Retinal pigment epithelial cell (primary cell): ENCODE results near the gene ABCA13.

Experiments
- DNase-seq: peaks from one replicate; pipeline ENCODE4 v3.0.0-alpha.2; 2010; ENCODE audit warnings: low read depth
- H3K4me3 ChIP-seq: 2 replicates; pipeline ENCODE4 v1.5.1; 2011; ENCODE audit warnings: mild to moderate bottlenecking, low read length, control low read depth, moderate library complexity
- CTCF ChIP-seq: conservative IDR thresholded peaks from 2 replicates; pipeline ENCODE4 v1.5.1; 2011; ENCODE audit warnings: low read depth, low read length, control low read depth, inconsistent platforms

Gene ABCA13

GRCh38 chr7:48635796-48636195 is 464.5 kb downstream of the ABCA13 start:
- no peak for TF ChIP-seq CTCF
- no peak for DNase-seq
- H3K4me3 ChIP-seq = no peak overlapping the region

- no peak for DNase-seq
- TF ChIP-seq CTCF = no peak
- no peak overlapping the region for H3K4me3 ChIP-seq
These were observed 465.2 kb downstream of the ABCA13 start for GRCh38 chr7:48636391-48637015.

GRCh38 chr7:48637382-48637781 is 466.1 kb downstream of the ABCA13 start:
- DNase-seq = no peak
- H3K4me3 ChIP-seq = no peak overlapping the region
- TF ChIP-seq CTCF = no peak

- DNase-seq = no peak
- no peak overlapping the region for H3K4me3 ChIP-seq
- TF ChIP-seq CTCF = no peak
These were observed 466.8 kb downstream of the ABCA13 start for GRCh38 chr7:48638041-48638440.

- no peak for TF ChIP-seq CTCF
- peak; percentile 23 for DNase-seq
These were observed 472.3 kb downstream of the ABCA13 start for GRCh38 chr7:48643431-48644013.

DNA sequence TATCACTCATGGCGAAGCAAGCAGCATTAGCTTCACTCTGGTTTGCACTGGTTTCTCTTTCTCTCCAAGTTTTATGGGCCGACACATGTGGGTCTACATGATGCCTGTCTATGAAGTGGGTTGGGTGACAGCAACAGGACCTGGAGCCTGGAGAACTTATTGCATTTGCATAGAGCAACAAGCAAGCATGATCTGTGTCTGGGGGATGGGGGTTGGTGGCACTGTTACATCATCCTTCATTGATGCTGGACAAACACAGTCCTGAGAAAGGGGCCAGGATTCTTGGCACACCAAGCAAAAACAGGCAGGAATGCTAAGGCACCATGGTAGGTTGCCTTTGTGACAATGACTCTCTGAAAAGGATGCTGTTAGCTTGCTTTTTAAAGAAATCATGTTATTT is 486.9 kb downstream of the ABCA13 start:
- TF ChIP-seq CTCF = no peak
- no peak overlapping the region for H3K4me3 ChIP-seq
- no peak for DNase-seq

More at GRCh38 chr7:48643431-48644013, 472.3 kb downstream of the ABCA13 start:
- no peak overlapping the region for H3K4me3 ChIP-seq

DNA sequence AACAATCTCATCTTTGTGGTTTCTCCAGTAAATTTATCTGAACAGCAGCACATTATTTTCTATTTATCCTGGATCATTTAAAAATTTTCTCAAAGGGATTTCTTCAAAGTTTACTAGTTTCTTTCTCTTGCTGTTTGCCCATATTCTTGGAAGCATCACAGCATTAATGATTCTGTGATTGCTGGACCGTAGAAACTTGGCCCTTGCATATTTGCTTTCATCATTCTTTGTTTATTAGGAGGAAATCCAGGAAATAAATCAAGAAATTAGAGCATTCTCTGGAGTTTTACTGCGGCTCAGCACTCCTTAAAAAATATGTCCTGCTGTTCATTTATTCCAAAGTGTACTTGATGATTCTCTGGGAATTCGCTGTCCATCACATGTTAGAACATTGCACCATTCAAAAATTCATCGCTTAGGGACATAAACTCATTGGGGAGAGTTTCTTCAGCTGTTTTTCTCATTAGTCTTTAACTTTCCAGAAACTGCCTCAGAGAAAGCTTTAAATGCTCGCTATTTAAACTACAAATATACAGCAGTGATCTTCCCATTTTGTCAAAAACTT is 489.1 kb downstream of the ABCA13 start:
- TF ChIP-seq CTCF = no peak
- DNase-seq = no peak
- H3K4me3 ChIP-seq = no peak overlapping the region
